GM19351 (cell line): ENCODE results near the gene ZC3H11A.
"Not testable (repeated sequence)": the region's sequence is repeated elsewhere in the genome, so short reads cannot be mapped to it uniquely, and the experiment has no call there.

Experiments used
- ATAC-seq: cut with Tn5 transposase; IDR thresholded peaks from one replicate; pipeline ENCODE4 v1.9.1; 2021; ENCODE audit warnings: mild to moderate bottlenecking, moderate library complexity; ENCODE audit not compliant: unreplicated experiment

Gene ZC3H11A

GRCh38 chr1:203795441-203796235, at the start of gene ZC3H11A, which contains the start of gene ZBED6:
TSS of gene ZC3H11A (plus strand) at chr1:203795623. CDS start at chr1:203817071, 21,448 bp downstream.
TSS of gene ZBED6 (plus strand) at chr1:203795623. CDS start at chr1:203797523, 1,900 bp downstream.
- peak; percentile 98 for ATAC-seq

- ATAC-seq, result no peak
Observed at GRCh38 chr1:203746281-203746680, 49.1 kb upstream of the ZC3H11A start.

- ATAC-seq, result no peak
Observed at GRCh38 chr1:203751051-203751450, 44.4 kb upstream of the ZC3H11A start.

GRCh38 chr1:203751618-203752361, 43.6 kb upstream of the ZC3H11A start:
- not testable (repeated sequence) for ATAC-seq

- peak; percentile 65 for ATAC-seq
Observed at GRCh38 chr1:203754455-203754864, 41.0 kb upstream of the ZC3H11A start.

- no peak for ATAC-seq
Observed at GRCh38 chr1:203756036-203756435, 39.4 kb upstream of the ZC3H11A start.

GRCh38 chr1:203758749-203759148, 36.7 kb upstream of the ZC3H11A start:
- not testable (repeated sequence) for ATAC-seq

GRCh38 chr1:203760506-203760905, 34.9 kb upstream of the ZC3H11A start:
- ATAC-seq, result no peak

GRCh38 chr1:203761958-203762357, 33.5 kb upstream of the ZC3H11A start:
- not testable (repeated sequence) for ATAC-seq

GRCh38 chr1:203763505-203763904, 31.9 kb upstream of the ZC3H11A start:
- no peak for ATAC-seq

- ATAC-seq, result peak; percentile 25
Observed at GRCh38 chr1:203764105-203765028, 31.1 kb upstream of the ZC3H11A start.

GRCh38 chr1:203765029-203765837, 30.2 kb upstream of the ZC3H11A start, which contains the start of gene LAX1:
TSS of gene LAX1 (plus strand) at chr1:203765183. CDS start at chr1:203765566, 383 bp downstream.
- peak; percentile 85 for ATAC-seq

GRCh38 chr1:203768256-203768655, 27.2 kb upstream of the ZC3H11A start:
- ATAC-seq, result no peak

- ATAC-seq, result no peak
Observed at GRCh38 chr1:203769505-203770343, 25.7 kb upstream of the ZC3H11A start.

GRCh38 chr1:203771901-203772301, 23.5 kb upstream of the ZC3H11A start:
- no peak for ATAC-seq

GRCh38 chr1:203772836-203773235, 22.6 kb upstream of the ZC3H11A start:
- no peak for ATAC-seq

- no peak for ATAC-seq
Observed at GRCh38 chr1:203776636-203777035, 18.8 kb upstream of the ZC3H11A start.

- no peak for ATAC-seq
Observed at GRCh38 chr1:203777596-203777995, 17.8 kb upstream of the ZC3H11A start.

- ATAC-seq, result no peak
Observed at GRCh38 chr1:203778146-203778545, 17.3 kb upstream of the ZC3H11A start.
